WI38 (cell line): ENCODE measurements around the gene UNC5A.

Source experiments
- H3K4me3 ChIP-seq: 2 replicates; pipeline ENCODE4 v1.5.1; 2011; ENCODE audit warnings: low read depth, mild to moderate bottlenecking, control low read depth, low read length
- CTCF ChIP-seq: IDR thresholded peaks from 2 replicates; pipeline ENCODE4 v1.5.1; 2012; ENCODE audit warnings: low read depth, mild to moderate bottlenecking, control low read depth, low read length

Gene UNC5A

GRCh38 chr5:176860381-176860780, 50.0 kb downstream of the UNC5A start:
- H3K4me3 ChIP-seq = no peak overlapping the region
- TF ChIP-seq CTCF = no peak

GRCh38 chr5:176861276-176861675, 50.9 kb downstream of the UNC5A start:
- H3K4me3 ChIP-seq = no peak overlapping the region
- no peak for TF ChIP-seq CTCF

GRCh38 chr5:176862330-176862995, 52.1 kb downstream of the UNC5A start:
- H3K4me3 ChIP-seq = no peak overlapping the region
- no peak for TF ChIP-seq CTCF

- no peak overlapping the region for H3K4me3 ChIP-seq
- no peak for TF ChIP-seq CTCF
Measured at GRCh38 chr5:176863041-176863764, 52.8 kb downstream of the UNC5A start.

- TF ChIP-seq CTCF = no peak
- no peak overlapping the region for H3K4me3 ChIP-seq
Measured at GRCh38 chr5:176863765-176864098, 53.4 kb downstream of the UNC5A start.

- no peak overlapping the region for H3K4me3 ChIP-seq
- no peak for TF ChIP-seq CTCF
Measured at GRCh38 chr5:176864755-176865154, 54.4 kb downstream of the UNC5A start.

- H3K4me3 ChIP-seq = no peak overlapping the region
- TF ChIP-seq CTCF = no peak
Measured at GRCh38 chr5:176865964-176866363, 55.6 kb downstream of the UNC5A start.
